ENCODE data around the gene DNAJC30. TPM values are rescaled to one million over a fixed set of nuclear protein-coding genes. Genes with fewer than 3 reads are reported as not detected.

Gene DNAJC30
- total RNA-seq, 4 donors from 2014 or later, result 4.5 to 7.5 (median 5.5) TPM

- Histone ChIP-seq H3K27ac (replicated peaks in 1 of 4) (no peak overlapping the region), H3K36me3 (no peaks in the 10 kb centered on the region), H3K9me3 (no peaks in the 10 kb centered on the region), H3K4me1 (peaks cover 5 to 12% (median 11%) of the 10 kb centered on the region in 4 donors), H3K27me3 (peaks cover 4 to 73% (median 17%) of the 10 kb centered on the region in 4 donors), H3K4me3 (no peak overlapping the region)
- DNase-seq (ENCODE audit: extremely low spot score), result no peak
- WGBS, result 57% methylated on average over 9 of the region's 9 CpGs
- TF ChIP-seq CTCF (IDR thresholded peaks at IDR 0.05) (no peak), POLR2A (IDR thresholded peaks at IDR 0.05; ENCODE audit: low read depth) (no peak), EP300 (IDR thresholded peaks at IDR 0.05) (no peak)
- intact Hi-C loops (cut with DNase I), result no loop called here
Observed at GRCh38 chr7:73649576-73649975, 33.7 kb downstream of the DNAJC30 start.

- intact Hi-C loops (cut with DNase I), result no loop called here
- H3K27me3 ChIP-seq, result peaks cover 4 to 81% (median 17%) of the 10 kb centered on the region in 4 donors
Observed at GRCh38 chr7:73648593-73649332, 34.5 kb downstream of the DNAJC30 start.

GRCh38 chr7:73647725-73648592 is 35.3 kb downstream of the DNAJC30 start:
- H3K36me3 ChIP-seq, result no peaks in the 10 kb centered on the region
- H3K4me3 ChIP-seq, result peak overlapping the region; percentile 50 to 61 (median 52)
- H3K4me1 ChIP-seq, result peaks cover 5 to 12% (median 11%) of the 10 kb centered on the region in 4 donors
- peak in 1 of 3 experiments; percentile 34 for TF ChIP-seq CTCF (IDR thresholded peaks at IDR 0.05)
- TF ChIP-seq POLR2AphosphoS5 (IDR thresholded peaks at IDR 0.05), result no peak
- intact Hi-C loops (cut with DNase I), result no loop called here
- DNase-seq (ENCODE audit: extremely low spot score), result no peak
- peaks cover 4 to 87% (median 17%) of the 10 kb centered on the region in 4 donors for H3K27me3 ChIP-seq
- no peak overlapping the region for H3K27ac ChIP-seq (replicated peaks in 1 of 4)
- H3K9me3 ChIP-seq, result no peaks in the 10 kb centered on the region
- 2% methylated on average over 16 of the region's 62 CpGs for WGBS

More at GRCh38 chr7:73648593-73649332, 34.5 kb downstream of the DNAJC30 start:
- Histone ChIP-seq H3K9me3 (no peaks in the 10 kb centered on the region), H3K36me3 (no peaks in the 10 kb centered on the region), H3K4me3 (no peak overlapping the region), H3K27ac (replicated peaks in 1 of 4) (no peak overlapping the region), H3K4me1 (peaks cover 5 to 12% (median 11%) of the 10 kb centered on the region in 4 donors)
- no peak for DNase-seq (ENCODE audit: extremely low spot score)
- WGBS, result 53% methylated on average over 1 of the region's 1 CpG
- no peak for TF ChIP-seq CTCF (IDR thresholded peaks at IDR 0.05)
- no peak for TF ChIP-seq POLR2AphosphoS5 (IDR thresholded peaks at IDR 0.05)
- TF ChIP-seq POLR2A (IDR thresholded peaks at IDR 0.05; ENCODE audit: low read depth), result no peak
- no peak for TF ChIP-seq EP300 (IDR thresholded peaks at IDR 0.05)

- intact Hi-C loops (cut with DNase I), result no loop called here
- WGBS, result 36% methylated on average over 8 of the region's 16 CpGs
- no peak overlapping the region for H3K27ac ChIP-seq (replicated peaks in 1 of 4)
- H3K4me3 ChIP-seq, result peak overlapping the region in 3 of 4 donors; percentile 51 to 61 (median 54)
- H3K9me3 ChIP-seq, result no peaks in the 10 kb centered on the region
- H3K4me1 ChIP-seq, result peaks cover 5 to 12% (median 11%) of the 10 kb centered on the region in 4 donors
- H3K27me3 ChIP-seq, result peaks cover 4 to 87% (median 17%) of the 10 kb centered on the region in 4 donors
- no peak for DNase-seq (ENCODE audit: extremely low spot score)
- TF ChIP-seq POLR2A (IDR thresholded peaks at IDR 0.05; ENCODE audit: low read depth) (no peak), CTCF (IDR thresholded peaks at IDR 0.05) (no peak), EP300 (IDR thresholded peaks at IDR 0.05) (no peak), POLR2AphosphoS5 (IDR thresholded peaks at IDR 0.05) (no peak)
- no peaks in the 10 kb centered on the region for H3K36me3 ChIP-seq
Observed at GRCh38 chr7:73646785-73647724, 36.2 kb downstream of the DNAJC30 start.

Data from esophagus muscularis mucosa (tissue), 4 donors.